WI38 (cell line): ENCODE results near the gene ZNF154.
"Not testable (repeated sequence)": the region's sequence is repeated elsewhere in the genome, so short reads cannot be mapped to it uniquely, and the experiment has no call there.

Source experiments
- H3K4me3 ChIP-seq: 2 replicates; pipeline ENCODE4 v1.5.1; 2011; ENCODE audit warnings: low read depth, mild to moderate bottlenecking, control low read depth, low read length
- CTCF ChIP-seq: IDR thresholded peaks from 2 replicates; pipeline ENCODE4 v1.5.1; 2012; ENCODE audit warnings: low read depth, mild to moderate bottlenecking, control low read depth, low read length

ZNF154 gene

GRCh38 chr19:57708641-57709361 is at the start of gene ZNF154:
TSS of gene ZNF154 (minus strand) at chr19:57709204. CDS start at chr19:57708971, 233 bp downstream.
- no peak for TF ChIP-seq CTCF
- H3K4me3 ChIP-seq, result peak within 1 kb of the TSS; percentile 72

- no peak overlapping the region for H3K4me3 ChIP-seq
- no peak for TF ChIP-seq CTCF
These were observed 48.9 kb upstream of the ZNF154 start for GRCh38 chr19:57757941-57758340.

GRCh38 chr19:57755031-57755430 is 46.0 kb upstream of the ZNF154 start:
- no peak overlapping the region for H3K4me3 ChIP-seq
- no peak for TF ChIP-seq CTCF

- TF ChIP-seq CTCF, result no peak
- H3K4me3 ChIP-seq, result no peak overlapping the region
These were observed 45.2 kb upstream of the ZNF154 start for GRCh38 chr19:57754091-57754673.

- peak overlapping the region; percentile 83 for H3K4me3 ChIP-seq
- TF ChIP-seq CTCF, result no peak
These were observed 39.0 kb upstream of the ZNF154 start for GRCh38 chr19:57748029-57748428.

GRCh38 chr19:57747472-57747807 is 38.4 kb upstream of the ZNF154 start:
- H3K4me3 ChIP-seq, result peak overlapping the region; percentile 83
- TF ChIP-seq CTCF, result no peak

GRCh38 chr19:57746580-57747471 is 37.8 kb upstream of the ZNF154 start, which contains the start of gene ZNF776:
TSS of gene ZNF776 (plus strand) at chr19:57746815. CDS start at chr19:57747059, 244 bp downstream.
- no peak for TF ChIP-seq CTCF
- H3K4me3 ChIP-seq, result peak within 1 kb of the TSS; percentile 83

GRCh38 chr19:57738770-57739169 is 29.8 kb upstream of the ZNF154 start:
- not testable (repeated sequence) for H3K4me3 ChIP-seq
